Hematopoietic multipotent progenitor cell treated with erythropoietin and hydrocortisone succinate and interleukin-3 and kit ligand, for 8 days (in vitro differentiated cells): ENCODE measurements around the gene RNPEPL1.
"Not testable (repeated sequence)": the region's sequence is repeated elsewhere in the genome, so short reads cannot be mapped to it uniquely, and the experiment has no call there.

ENCODE experiments used
- DNase-seq: peaks from one replicate; pipeline ENCODE4 v3.0.0-alpha.2; 2015

RNPEPL1 gene

GRCh38 chr2:240605867-240606743 lies 37.8 kb downstream of the RNPEPL1 start:
- no peak for DNase-seq

- no peak for DNase-seq
Measured at GRCh38 chr2:240611601-240612210, 43.4 kb downstream of the RNPEPL1 start.

GRCh38 chr2:240613781-240614180 lies 45.5 kb downstream of the RNPEPL1 start:
- no peak for DNase-seq

GRCh38 chr2:240614391-240614790 lies 46.1 kb downstream of the RNPEPL1 start:
- DNase-seq: no peak

- DNase-seq: peak; percentile 40
Measured at GRCh38 chr2:240615396-240615795, 47.1 kb downstream of the RNPEPL1 start.

- peak; percentile 51 for DNase-seq
Measured at GRCh38 chr2:240615820-240616547, 47.7 kb downstream of the RNPEPL1 start.

GRCh38 chr2:240616860-240617666 lies 48.8 kb downstream of the RNPEPL1 start:
- DNase-seq: not testable (repeated sequence)

- DNase-seq: no peak
Measured at GRCh38 chr2:240618776-240619175, 50.5 kb downstream of the RNPEPL1 start.

GRCh38 chr2:240619506-240620148 lies 51.3 kb downstream of the RNPEPL1 start:
- DNase-seq: no peak

- DNase-seq: no peak
Measured at GRCh38 chr2:240620149-240620731, 52.0 kb downstream of the RNPEPL1 start.

- DNase-seq: no peak
Measured at GRCh38 chr2:240620859-240621258, 52.6 kb downstream of the RNPEPL1 start.

- no peak for DNase-seq
Measured at GRCh38 chr2:240622060-240622411, 53.8 kb downstream of the RNPEPL1 start.

- peak; percentile 71 for DNase-seq
Measured at GRCh38 chr2:240622531-240623235, 54.4 kb downstream of the RNPEPL1 start.

- DNase-seq: no peak
Measured at GRCh38 chr2:240623531-240624010, 55.3 kb downstream of the RNPEPL1 start.

- DNase-seq: no peak
Measured at GRCh38 chr2:240624011-240624949, 56.0 kb downstream of the RNPEPL1 start.

- DNase-seq: peak; percentile 70
Measured at GRCh38 chr2:240624950-240625621, 56.8 kb downstream of the RNPEPL1 start, which contains the start of gene GPR35. Gene GPR35 (plus strand): TSS chr2:240625480. CDS start chr2:240629953, 4,473 bp downstream.

GRCh38 chr2:240626531-240627300 lies 58.4 kb downstream of the RNPEPL1 start:
- no peak for DNase-seq
